ENCODE data around the gene UBE2D1.

The UBE2D1 gene

DNA sequence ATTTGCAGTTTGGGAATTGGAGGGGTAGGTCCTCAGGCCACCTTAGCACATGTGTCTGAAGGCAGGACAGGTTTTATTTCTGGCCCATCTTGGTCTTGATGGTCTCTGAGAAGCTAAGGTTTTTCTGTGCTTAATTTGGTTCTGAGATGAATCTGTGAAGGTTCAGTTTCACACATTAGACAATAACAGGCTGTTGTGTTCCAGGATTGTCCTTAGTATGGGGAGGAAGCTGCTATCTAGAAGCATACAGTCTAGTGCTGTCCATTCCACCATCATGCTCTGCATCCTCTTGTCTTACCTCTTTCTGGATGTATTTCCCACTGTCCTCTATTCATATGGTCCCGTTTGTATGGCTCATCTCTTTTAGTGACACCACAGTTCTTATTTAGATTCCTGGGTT lies 7.1 kb downstream of the UBE2D1 start:
- no peak for DNase-seq

DNA sequence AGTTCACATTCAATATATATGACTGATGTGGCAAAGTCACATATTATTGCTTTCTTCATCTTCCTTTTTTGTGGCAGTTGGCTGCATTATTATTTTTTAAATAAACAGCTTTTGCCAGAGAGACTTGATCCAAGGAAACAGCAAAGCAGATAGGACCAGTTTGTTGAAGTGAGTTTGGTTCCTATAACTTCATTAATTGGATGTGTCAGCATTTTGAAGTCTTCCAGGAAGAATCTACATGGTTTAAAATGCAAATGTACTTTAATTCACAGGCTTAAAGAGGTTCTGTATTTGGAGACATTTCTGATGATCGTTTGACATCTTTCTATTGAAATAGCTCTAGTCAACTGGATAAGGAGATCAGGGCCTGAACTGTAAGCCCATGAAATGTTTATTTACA lies 13.2 kb downstream of the UBE2D1 start:
- DNase-seq = no peak

DNA sequence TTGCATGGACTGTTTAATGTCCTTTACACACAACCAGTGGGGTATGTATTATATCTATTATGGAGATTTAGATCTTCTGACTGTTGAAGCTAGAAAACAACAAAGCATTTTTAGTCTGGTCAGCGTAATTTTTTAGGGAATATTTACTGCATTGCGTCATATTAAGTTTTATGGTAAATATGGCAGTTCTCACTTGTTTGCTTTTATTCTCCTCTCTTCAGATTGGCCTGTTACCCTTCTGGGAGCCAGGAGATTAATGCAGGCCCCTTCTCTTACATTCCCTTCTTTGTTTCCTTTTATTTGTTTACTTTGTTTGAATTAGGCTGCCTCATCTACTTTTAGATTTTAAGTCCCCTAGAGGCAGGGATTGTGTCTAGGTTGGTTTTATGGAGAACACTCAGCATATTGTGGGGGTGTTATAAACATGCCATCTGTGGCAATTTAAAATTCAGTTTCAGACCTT lies 13.8 kb downstream of the UBE2D1 start:
- no peak for DNase-seq

DNA sequence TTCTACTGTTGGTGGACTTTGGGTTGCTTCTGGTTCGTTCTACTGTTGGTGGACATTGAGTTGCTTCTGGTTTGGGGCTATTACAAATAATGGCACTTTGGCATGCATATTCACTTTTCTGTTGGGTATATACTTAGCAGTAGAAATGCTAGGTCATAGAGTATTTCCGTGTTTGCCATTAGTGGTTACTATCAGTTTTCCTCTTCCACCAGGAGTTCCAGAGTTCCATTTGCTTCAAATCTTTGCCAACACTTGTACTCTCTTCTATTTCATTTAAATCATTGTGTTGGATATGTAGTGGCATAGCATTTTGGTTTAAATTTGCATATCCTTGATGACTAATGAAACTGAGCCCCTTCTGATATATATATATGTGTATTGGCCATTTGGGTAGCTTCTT lies 15.2 kb downstream of the UBE2D1 start:
- no peak for DNase-seq

DNA sequence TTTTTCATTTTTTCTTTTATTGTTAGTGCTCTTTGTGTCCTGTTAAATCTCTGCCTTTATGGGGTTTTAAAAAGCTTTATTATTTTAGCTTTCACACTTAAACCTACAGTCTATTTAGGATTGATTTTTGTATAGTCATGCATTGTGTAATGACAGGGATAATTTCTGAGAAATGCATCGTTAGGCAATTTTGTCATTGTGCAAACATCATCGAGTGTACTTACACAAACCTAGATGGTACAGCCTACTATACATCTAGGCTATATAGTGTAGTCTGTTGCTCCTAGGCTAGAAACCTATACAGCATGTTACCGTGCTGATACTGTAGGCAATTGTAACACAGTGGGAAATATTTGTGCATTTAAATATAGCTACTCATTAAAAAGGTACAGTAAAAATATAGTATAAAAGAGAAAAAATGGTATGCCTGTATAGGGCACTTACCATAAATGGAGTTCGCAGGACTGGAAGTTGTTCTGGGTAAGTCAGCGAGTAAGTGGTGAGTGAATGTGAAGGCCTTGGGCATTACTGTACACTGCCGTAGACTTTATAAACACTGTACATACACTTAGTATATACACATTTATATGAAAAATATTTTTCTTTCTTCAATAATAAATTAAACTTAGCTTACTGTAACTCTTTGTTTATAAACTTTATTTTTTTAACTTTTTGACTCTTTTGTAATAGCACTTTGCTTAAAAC lies 16.0 kb downstream of the UBE2D1 start:
- DNase-seq = peak; percentile 79

DNA sequence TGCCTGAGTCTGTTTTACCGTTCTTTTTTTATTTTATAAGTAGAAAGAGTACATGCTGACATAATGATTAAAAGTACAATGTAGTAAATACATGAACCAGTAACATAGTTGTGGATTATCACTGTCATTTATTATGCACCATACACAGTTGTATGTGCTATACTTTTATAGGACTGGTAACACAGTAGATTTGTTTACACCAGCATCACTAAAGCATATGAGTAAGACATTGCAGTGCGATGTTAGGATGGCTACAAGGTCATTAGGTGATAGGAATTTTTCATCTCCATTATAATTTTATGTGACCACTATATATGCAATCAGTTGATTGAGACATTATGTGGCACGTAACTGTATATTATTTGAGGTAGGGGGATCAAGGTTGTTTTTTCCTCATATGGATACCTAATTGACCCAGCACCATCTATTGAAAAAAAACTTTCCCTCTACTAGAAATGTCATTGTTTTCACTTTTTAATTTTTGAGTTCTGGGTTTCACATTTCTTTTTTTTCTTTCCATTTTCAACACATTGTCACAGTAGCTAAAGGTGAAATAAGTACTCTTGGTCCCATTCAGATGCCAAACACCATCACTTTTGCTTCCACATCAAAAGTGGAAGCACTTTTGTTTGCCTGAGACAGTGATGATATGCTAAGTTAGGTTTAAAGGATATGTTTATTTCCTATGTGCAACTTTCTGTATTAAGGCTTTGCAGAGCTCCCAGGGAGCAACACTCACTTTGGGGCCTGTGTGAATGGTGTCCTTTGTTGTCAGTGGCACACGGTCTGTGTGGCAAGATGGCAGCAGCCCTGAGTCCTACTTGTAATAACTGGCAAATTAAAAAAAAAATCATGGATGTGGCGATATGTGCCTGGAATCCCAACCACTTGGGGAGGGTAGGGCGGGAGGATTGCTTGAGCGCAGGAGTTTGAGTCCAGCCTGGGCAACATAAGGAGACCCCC lies 17.1 kb downstream of the UBE2D1 start:
- DNase-seq = no peak

DNA sequence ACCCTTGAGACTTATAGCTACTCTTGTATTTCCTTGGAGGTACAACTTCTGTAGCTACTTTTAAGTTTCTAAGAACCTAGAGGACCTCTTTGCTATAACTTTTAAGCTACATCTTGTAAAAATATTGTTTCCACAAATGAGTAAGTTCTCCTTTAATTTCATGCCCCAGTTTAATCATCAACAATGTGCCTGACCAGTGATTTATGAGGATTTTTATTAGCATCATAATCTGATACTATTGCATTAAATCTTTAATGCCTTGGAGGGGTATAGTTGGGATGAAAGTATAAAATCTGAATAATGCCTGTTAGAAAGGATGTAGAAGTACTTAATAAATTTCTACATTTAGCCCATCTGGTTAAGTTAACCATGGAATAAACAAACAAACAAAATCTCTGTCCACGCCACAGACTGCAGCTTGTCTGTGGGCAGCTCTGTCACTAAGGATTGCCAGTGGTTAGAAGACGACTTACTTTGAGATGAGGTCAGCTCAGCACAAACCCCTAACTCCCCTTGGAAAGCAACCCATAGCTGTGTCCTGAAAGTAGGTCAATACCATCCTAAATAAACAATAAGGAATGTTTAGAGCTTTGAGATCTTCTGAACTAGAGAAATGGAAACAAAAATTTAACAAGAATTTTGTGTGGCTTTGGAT lies 18.3 kb downstream of the UBE2D1 start:
- no peak for DNase-seq

DNA sequence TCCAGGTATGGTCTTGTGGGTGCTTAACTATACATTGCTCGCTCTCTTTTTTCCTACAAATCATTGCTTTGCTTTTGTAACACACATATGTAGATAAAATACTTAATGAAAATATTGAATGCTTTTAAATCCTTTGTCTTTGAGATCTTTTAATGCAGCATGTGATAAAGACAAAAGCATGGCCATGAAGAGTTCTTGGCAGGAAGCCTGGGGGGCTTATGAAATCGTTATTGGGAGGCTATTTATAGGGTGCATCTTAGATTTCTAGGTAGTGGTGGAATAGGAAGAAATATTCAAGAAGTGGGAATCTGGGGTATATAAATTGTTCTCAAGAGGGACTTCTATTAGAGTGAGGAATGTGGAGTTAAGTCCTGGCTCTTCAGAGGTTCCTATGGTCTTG lies 21.9 kb downstream of the UBE2D1 start:
- DNase-seq = no peak

DNA sequence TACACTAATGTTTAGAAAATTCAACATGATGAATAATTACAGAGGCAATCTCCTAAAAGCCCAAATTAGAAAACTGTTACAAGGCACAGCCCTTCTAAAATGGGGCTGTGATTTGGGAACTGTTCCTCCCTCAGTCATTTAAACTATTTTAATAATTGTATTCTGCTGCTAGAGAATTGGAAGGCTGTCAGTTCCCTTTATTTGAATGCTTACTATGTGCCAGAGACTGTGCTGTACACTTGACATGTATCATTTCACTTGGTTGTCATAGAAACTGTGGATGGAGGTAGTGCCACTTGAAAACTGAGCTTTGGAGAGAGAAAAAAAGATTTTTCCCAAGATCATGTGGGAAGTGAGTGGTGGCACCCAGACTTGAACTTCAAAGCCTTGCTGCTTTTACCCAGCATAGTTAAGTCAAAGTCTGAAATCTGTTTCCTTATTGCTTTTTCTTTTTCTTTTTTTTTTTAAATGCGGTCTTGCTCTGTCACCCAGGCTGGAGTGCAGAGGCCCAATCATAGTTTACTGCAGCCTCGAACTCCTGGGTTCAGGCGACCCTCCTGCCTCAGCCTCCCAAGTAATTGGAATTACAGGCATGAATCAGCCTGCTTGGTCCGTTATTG lies 23.6 kb downstream of the UBE2D1 start:
- DNase-seq = no peak

DNA sequence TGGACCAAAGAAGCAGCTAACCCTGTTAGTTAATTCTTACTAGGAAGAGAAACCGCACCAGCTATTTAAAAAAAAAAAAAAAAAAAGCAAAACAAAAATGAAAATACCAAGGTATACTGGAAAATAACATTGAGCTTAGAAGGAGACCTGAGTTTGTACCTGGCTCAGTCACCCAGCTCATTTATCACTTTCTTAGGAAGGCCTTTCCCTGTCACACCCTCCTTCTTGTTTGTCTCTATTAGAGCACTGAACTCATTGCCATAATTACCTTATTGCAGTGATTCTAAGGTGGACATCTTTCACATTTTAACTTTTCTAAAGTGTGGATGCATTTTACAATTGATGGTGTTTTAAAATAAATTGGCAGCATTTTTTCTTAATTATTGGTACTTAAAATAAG lies 24.1 kb downstream of the UBE2D1 start:
- DNase-seq = no peak

DNA sequence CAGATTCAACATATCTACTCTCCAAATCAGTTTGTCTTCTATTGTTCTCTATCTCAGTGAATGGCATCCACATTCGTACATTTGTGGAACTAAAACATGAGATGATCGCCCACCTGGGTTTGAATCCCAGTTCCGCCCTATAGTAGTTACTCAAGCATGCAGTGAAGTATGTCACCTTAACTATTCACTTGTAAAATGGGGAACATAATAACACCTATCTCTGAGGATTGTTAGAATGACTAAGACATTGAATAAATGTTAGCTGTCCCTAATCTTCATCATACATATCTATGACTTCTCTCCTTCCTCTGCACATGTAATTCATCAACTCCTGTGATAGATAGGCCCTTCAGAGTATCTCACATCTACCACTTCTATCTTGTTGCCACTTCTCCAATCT lies 24.7 kb downstream of the UBE2D1 start:
- no peak for DNase-seq

DNA sequence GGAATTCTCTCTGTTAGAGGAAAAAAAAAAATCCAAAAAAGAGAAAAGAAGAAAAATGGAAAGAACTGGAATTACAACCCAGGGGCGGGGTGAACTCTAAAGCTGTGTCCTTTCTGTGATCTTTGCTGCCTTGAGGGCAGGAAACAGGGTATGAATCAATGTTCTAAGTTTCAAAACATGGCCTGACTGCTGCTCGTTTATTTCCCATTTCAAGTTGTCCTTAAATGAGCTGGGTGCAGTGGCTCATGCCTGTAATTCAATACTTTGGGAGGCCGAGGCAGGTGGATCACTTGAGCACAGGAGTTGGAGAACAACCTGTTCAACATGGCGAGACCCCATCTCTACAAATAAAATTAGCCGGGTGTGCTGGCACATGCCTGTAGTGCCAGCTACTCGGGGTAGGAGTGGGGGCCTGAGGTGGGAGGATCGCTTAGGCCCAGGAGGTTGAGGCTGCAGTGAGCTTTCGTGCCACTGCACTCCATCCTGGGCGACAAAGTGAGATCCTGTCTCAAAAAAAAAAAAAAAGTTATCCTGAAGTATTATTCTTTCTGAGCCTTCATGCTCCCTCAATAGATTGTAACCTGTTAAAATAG lies 25.7 kb downstream of the UBE2D1 start:
- peak; percentile 31 for DNase-seq

DNA sequence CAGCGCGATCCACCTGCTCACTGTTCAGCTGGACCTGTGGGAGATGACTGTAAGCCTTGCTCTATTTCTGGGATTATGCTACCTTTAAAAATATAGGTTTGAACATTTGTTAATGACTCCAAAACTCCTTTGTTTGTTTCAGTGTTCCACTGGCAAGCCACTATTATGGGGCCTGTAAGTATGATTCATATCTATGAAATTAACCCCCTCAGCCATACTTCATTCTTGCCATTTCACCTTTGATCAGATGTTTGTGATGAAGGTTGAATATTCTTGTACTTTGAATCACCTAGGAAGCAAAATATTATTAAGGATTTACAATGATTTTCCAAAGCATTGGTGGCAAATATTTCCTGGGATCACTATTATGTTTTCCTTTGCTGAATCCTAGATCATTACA lies 26.5 kb downstream of the UBE2D1 start:
- DNase-seq = no peak

DNA sequence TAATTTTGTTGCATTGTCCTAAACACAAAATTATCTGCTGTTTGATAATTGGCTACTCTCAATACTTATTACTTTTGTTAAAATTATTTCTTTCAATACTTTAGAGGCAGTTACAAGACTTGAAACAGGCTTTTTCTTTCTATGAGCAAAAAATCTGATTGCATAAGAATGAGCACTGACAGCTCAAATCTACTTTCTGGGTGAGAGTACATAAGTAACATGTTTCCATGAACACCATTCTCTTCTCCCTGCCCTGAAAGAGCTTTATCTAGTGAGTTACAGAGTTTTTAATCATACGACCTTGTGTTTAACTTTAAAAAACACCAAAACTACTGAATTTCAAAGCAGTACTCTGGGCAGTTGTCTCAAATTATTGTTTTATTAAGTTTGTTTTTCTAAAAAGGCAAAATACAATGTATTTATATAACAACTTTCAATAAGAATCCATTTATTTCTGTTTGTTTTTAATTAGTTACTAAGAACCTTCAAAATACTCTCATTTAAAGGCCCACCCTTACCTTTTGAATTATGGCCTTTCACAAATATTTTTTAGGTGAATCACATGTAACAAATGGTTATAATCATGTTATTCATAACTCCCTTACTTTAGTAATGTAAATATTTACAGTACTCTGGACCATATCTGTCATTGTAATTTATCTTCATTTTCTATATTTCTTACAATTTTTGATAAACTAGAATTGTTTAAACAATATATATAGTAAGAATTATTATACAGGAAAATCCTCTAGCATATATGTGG lies 27.4 kb downstream of the UBE2D1 start:
- no peak for DNase-seq

DNA sequence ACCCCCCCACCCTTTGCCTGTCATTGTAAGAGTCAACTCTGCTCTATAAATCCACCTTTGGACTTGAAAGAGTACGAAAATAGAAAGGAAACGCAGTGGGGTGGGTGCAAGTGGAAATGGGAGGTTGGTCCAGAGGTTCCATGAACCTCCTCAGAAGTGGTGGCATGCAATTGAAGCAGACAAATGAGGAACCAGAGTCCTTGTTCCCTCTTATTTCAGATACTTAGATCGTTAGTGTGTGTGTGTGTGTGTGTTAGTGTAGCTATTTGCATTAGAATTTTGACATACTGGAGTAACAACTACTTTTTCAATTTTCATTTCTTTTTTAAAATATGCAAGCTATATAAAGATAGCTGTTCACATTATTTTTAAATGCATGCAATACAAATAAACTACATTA lies 32.3 kb downstream of the UBE2D1 start:
- DNase-seq = peak; percentile 62

DNA sequence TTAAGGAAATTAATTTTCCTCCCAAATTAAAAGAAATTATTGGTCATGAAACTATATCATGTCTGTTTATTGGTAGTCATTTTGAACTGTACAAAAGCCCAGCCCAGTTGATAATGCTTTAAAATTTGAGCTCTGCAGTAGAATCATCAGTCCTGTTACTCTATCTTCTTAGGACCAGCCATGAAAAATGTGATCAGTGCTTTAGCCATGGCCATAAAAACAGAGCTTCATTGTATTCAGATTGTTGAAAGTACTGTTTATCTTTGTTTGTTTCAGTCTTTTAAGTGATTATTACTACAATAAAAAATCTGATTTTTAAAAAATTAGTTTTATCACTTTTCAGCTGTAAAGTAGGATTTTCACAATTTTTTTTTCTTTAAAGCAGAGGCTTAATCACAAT lies 36.7 kb downstream of the UBE2D1 start:
- DNase-seq = no peak

DNA sequence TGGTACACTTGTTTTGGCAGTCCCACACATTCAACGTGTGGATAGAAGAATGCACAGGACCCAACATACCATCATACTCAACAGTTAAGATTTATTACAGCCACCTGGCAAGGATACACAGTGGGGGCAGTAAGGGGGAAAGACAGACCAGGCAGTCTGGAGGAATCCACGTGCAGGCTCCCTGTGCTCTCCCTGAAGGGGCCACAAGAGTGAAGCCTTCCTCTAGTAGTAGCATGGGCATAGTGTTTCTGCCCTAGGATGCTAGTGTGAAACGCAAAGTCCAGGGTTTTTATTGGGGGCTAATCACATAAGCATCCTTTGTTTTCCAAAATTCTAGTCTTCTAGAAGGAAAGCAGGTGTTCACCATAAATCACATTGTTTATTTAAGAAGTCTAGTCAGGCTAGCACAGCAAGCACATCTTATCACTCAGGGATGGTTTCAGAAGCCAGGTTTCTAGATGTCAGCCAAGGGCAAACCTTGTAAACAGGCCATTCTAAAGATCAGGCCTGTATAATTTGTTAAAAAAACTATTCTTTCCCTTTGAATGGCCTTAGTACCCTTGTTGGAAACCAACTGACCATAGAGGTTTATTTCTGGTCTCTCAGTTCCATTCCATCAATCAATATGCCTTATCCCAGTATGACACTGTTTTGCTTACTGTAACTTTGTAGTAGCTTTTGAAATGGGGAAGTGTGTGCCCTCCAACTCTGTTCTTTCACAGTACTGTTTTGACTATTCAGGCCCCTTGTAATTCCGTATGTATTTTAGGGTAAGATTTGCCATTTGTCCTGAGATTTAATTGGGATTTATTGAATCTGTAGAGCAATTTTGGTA lies 38.0 kb downstream of the UBE2D1 start:
- peak; percentile 71 for DNase-seq

DNA sequence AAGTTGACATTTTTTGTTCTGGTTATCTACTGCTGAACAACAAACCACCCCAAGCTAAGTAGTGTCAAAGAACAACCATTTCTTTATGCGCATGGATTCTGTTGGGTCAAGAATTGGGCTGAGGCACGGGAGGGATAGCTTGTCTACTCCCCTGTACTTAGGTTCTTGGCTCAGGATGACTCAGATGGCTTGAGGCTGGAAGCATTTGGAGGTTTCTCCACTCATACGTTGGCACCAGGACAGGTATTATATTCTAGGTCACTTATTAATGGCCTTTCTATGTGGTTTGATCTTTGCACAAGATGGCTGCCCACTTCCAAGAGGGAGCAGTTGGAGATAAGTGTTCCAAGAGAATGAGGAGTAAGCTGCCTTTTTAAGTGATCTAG lies 38.6 kb downstream of the UBE2D1 start:
- DNase-seq = no peak

DNA sequence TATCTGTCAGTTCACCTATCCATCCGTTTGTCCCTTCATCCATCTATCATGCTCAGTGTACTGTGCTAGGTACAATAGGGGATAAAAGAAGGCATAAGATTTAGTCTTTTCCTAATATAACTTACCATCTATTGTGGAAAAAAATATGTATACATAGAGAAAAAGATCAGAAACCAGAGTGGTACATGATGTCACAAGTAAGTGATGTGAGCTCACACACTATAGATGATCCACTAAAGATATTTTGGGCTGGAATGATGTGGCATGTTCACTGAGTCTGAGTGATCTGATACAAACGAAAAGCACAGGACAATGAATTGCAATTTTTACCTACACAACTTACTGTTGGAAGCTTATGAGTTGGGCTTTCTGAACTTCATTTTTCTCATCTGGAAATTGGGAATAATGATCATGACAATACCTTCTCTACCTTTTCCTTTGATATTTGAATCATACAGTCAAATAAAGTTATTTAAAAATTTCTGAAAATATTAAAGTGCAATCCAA lies 47.7 kb downstream of the UBE2D1 start:
- DNase-seq = no peak

DNA sequence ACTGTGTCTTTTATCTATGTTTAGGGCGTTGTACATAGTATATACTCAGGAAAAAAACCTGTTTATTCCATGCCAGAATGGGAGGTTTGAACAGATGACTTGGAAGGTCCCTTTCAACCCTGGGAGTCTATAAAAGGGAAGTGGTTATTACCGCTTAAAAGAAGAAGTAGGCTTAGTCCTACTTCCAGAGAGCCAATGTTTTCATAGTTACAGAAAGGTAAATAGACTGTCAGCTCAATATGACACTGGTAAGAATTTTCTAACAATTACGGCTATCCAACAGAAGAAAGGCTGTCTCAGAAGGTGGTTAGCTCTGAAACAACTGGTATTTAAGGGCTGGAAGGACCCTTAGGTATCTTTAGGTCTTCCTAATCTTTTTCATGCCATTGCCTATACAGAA lies 49.3 kb downstream of the UBE2D1 start:
- DNase-seq = peak; percentile 96

DNA sequence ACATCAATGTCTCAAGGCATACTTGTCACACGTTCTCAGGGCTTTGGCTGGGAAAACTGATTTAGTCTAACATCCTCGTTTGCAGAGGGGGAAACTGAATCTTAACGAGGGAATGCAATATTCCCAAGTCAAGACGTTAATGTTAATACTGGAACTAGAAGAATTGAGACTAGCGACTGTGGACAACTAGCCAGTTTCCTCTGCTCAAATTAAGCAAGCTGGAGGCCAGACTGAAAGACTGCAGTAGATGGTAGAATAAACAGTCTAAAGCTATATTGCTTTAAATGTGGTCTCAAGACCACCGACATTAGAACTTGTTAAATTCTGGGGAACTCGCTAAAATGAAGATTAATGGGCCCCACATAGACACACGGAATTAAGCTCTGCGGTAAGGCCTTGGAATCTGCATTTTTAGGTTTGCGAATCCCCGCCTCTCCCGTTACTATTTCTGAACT lies 49.8 kb downstream of the UBE2D1 start:
- no peak for DNase-seq

All from MV-4-11 (cell line).